K562 (cell line): ENCODE measurements around the gene CABP7. TPM values are rescaled to one million over a fixed set of nuclear protein-coding genes. Genes with fewer than 3 reads are reported as not detected.

Experiments
- BACH1 ChIP-seq: fragments of 200-800 bp; sonication (Bioruptor generic); IDR thresholded peaks from 2 replicates; pipeline ENCODE4 v1.6.1; 2016; ENCODE audit warnings: missing genetic modification characterization, missing compliant biosample characterization
- CHD7 ChIP-seq: fragments of 200-600 bp; sonication (generic); IDR thresholded peaks from one replicate; pipeline ENCODE4 v1.6.1; 2012; ENCODE audit warnings: mild to moderate bottlenecking, low read depth, low read length, inconsistent platforms
- DPF2 ChIP-seq: fragments of 450-650 bp; IDR thresholded peaks from 2 replicates; pipeline ENCODE4 v1.6.1; 2016
- IFI16 ChIP-seq: fragments of 250-450 bp; sonication (Bioruptor Pico); IDR thresholded peaks from 2 replicates; pipeline ENCODE4 v2.1.2; 2022; ENCODE audit warnings: mild to moderate bottlenecking, inconsistent platforms
- ILF3 ChIP-seq: fragments of 450-650 bp; IDR thresholded peaks from 2 replicates; pipeline ENCODE4 v1.6.1; 2018; ENCODE audit warnings: antibody characterized with exemption, mild to moderate bottlenecking, moderate library complexity, borderline replicate concordance
- NR2F6 ChIP-seq: fragments of 450-650 bp; formaldehyde crosslinking; IDR thresholded peaks from 2 replicates; pipeline ENCODE4 v1.4.0; 2020; ENCODE audit warnings: mild to moderate bottlenecking
- PBX2 ChIP-seq, 2 experiments: IDR thresholded peaks in 1 of 2; conservative IDR thresholded peaks in 1 of 2; 2 replicates each; pipeline ENCODE4 v1.6.1; 2016; ENCODE audit warnings: low read depth in 2 of 2, mild to moderate bottlenecking in 1 of 2, missing compliant biosample characterization in 1 of 2, missing genetic modification characterization in 1 of 2, moderate library complexity in 1 of 2
- POLR2AphosphoS5 ChIP-seq: IDR thresholded peaks from 2 replicates; pipeline ENCODE4 v1.6.1; 2011; ENCODE audit warnings: mild to moderate bottlenecking, low read depth, low read length, moderate library complexity; ENCODE audit not compliant: control insufficient read depth, insufficient read depth
- TAL1 ChIP-seq: fragments of 450-650 bp; IDR thresholded peaks from 2 replicates; pipeline ENCODE4 v1.6.1; 2016; ENCODE audit warnings: mild to moderate bottlenecking
- ZFP1 ChIP-seq: fragments of 450-650 bp; formaldehyde crosslinking; IDR thresholded peaks from 2 replicates; pipeline ENCODE4 v1.4.0; 2020; ENCODE audit warnings: mild to moderate bottlenecking, mixed read lengths
- ZFX ChIP-seq: sonication (generic); formaldehyde crosslinking; IDR thresholded peaks from 2 replicates; pipeline ENCODE4 v1.8.0; 2022; ENCODE audit warnings: mild to moderate bottlenecking, missing genetic modification reagents, moderate library complexity
- ZNF12 ChIP-seq: sonication (generic); formaldehyde crosslinking; IDR thresholded peaks from 2 replicates; pipeline ENCODE4 v1.4.0; 2020; ENCODE audit warnings: mild to moderate bottlenecking, missing genetic modification reagents
- polyA plus RNA-seq, 8 experiments: library from polyadenylated mRNA; depleted of rRNA in 4 of 8; stranded (reverse) in 5 of 8; unstranded in 3 of 8; fragments of >200 nt; fragmentation: Nextera tagmentation in 2 of 8; fragmentation: Illumina TruSeq in 1 of 8; extraction: Ambion mirVana in 2 of 8; extraction: Trizol in 1 of 8; gene quantifications; 2 replicates each; pipeline versions ENCODE4 v1.2.1 to v1.2.3, GENCODE V29; 2011 to 2014; ENCODE audit warnings: inconsistent platforms in 1 of 8, missing spikeins in 1 of 8
- total RNA-seq, 7 experiments: library from RNA; depleted of rRNA in 6 of 7; stranded (reverse); fragments of >200 nt in 6 of 7; fragmentation: Illumina TruSeq in 2 of 7; extraction: Trizol in 2 of 7; gene quantifications; 2 replicates each; pipeline versions ENCODE4 v1.2.1 to v1.2.3, GENCODE V29; 2011 to 2021; ENCODE audit warnings: low replicate concordance in 1 of 7

The CABP7 gene
- total and polyA plus RNA-seq, 9 of the 15 experiments (the other 6 are each of a cell fraction or from before 2014, with no cell fraction given) = not detected

- TF ChIP-seq CHD7 (no peak), BACH1 (no peak), DPF2 (0 out of 2 replicates have a peak, but pooled peaks have one; percentile 24), ZFP1 (CRISPR knock-in tag) (no peak), NR2F6 (no peak), PBX2 (CRISPR knock-in tag; IDR thresholded peaks at IDR 0.05; ENCODE audit: low read depth) (0 out of 2 replicates have a peak, but pooled peaks have one; percentile 36), PBX2 (tag; conservative IDR thresholded peaks at IDR 0.05; ENCODE audit: low read depth) (peak; percentile 81), POLR2AphosphoS5 (0 out of 2 replicates have a peak, but pooled peaks have one; percentile 33), ILF3 (no peak), TAL1 (peak; percentile 73), ZFX (CRISPR knock-in tag) (no peak), ZNF12 (CRISPR knock-in tag) (no peak), IFI16 (CRISPR knock-in tag) (no peak)
Measured at GRCh38 chr22:29733362-29734201, 13.8 kb downstream of the CABP7 start (continued).
